ENCODE results near the gene ZDHHC9.

Gene ZDHHC9

GRCh38 chrX:129761596-129761995 is 82.1 kb downstream of the ZDHHC9 start:
- no peak for DNase-seq (ENCODE audit: low read depth)

- DNase-seq (ENCODE audit: low read depth): no peak
These were observed 82.7 kb downstream of the ZDHHC9 start for GRCh38 chrX:129760981-129761380.

GRCh38 chrX:129760155-129760554 is 83.5 kb downstream of the ZDHHC9 start:
- no peak for DNase-seq (ENCODE audit: low read depth)

DNA sequence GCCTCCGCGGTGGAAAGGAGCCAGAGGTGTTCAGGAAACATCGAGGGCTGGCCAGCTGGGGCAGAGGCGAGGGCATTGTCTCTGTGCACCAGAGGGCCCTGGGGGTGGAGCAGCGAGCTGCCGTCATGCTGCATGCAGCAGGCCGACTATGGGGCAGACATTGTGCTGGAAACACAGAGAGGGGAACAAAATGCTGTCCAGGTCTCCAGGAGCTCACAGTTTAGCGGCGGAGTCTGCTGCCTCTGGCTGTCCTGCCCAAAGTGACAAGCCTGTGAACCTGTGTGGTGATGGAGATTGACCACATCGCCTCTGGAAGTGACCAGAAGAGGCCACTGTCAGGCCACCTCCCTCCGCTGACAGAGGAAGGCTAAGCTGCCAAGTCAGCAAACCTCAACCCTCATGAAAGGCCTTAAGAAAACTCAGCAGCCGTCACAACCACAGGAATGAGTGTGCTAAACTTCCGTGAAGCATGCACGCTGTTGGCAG is 84.1 kb downstream of the ZDHHC9 start:
- peak; percentile 24 for DNase-seq (ENCODE audit: low read depth)

GRCh38 chrX:129755779-129756650 is 87.7 kb downstream of the ZDHHC9 start:
- DNase-seq (ENCODE audit: low read depth): no peak

GRCh38 chrX:129754056-129755024 is 89.3 kb downstream of the ZDHHC9 start:
- DNase-seq (ENCODE audit: low read depth): no peak
